Measurements from ENCODE around the gene FREM3. TPM values are rescaled to one million over a fixed set of nuclear protein-coding genes. Genes with fewer than 3 reads are reported as not detected.

The FREM3 gene
- total RNA-seq, 1 experiment from 2014 or later = not detected

DNA sequence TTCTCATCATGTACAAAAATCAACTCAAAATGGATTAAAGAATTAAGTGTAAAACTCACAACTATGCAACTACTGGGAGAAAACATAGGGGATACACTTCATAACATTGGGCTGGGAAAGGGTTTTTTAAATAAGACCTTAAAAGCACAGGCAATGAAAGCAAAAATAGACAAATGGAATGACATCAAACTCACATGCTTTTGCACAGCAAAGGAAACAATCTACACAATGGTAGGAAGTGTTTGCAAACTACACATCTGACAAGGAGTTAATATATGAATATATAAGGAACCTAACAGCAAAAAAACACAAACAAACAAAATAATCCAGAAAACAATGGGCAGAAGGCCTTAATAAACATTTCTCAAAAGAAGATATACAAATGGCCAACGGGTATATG is 57.9 kb downstream of the FREM3 start:
- Histone ChIP-seq H3K4me1 (ENCODE audit: insufficient read depth, low read length) (no peaks in the 10 kb centered on the region), H2BK5ac (ENCODE audit: insufficient read length, low read length) (no peak overlapping the region), H2AK5ac (ENCODE audit: insufficient read length, low read length) (no peak overlapping the region), H4K91ac (ENCODE audit: insufficient read length, low read depth, low read length) (no peak overlapping the region), H3T11ph (ENCODE audit: low read length) (no peak overlapping the region), H2AFZ (ENCODE audit: low read length) (no peak overlapping the region), H3K9me3 (ENCODE audit: control insufficient read depth, low read depth, low read length) (no peaks in the 10 kb centered on the region), H3K14ac (ENCODE audit: insufficient read depth, low read length) (no peak overlapping the region), H3K18ac (ENCODE audit: insufficient read length, low read depth, low read length) (no peak overlapping the region), H2BK15ac (ENCODE audit: low read depth, low read length) (no peak overlapping the region), H3K23me2 (ENCODE audit: insufficient read length, low read depth, low read length, poor library complexity, severe bottlenecking) (no peaks in the 10 kb centered on the region), H4K20me1 (ENCODE audit: control insufficient read depth, insufficient read depth, insufficient read length) (no peaks in the 10 kb centered on the region), H3K27ac (ENCODE audit: insufficient read length, low read depth, low read length) (no peak overlapping the region), H3K23ac (ENCODE audit: insufficient read length, low read depth, low read length) (no peak overlapping the region), H4K5ac (ENCODE audit: insufficient read length, low read depth, low read length) (no peak overlapping the region), H2BK12ac (ENCODE audit: insufficient read length, low read depth, low read length) (no peak overlapping the region), H2BK20ac (ENCODE audit: low read depth, low read length, poor library complexity, severe bottlenecking) (no peak overlapping the region), H3K79me2 (ENCODE audit: insufficient read depth, low read length) (no peaks in the 10 kb centered on the region), H3K4ac (ENCODE audit: low read depth, low read length) (no peak overlapping the region), H4K8ac (replicated peaks; ENCODE audit: insufficient read length, low read depth, low read length) (no peak overlapping the region), H3K9ac (ENCODE audit: extremely low read depth, insufficient read length, low read length) (no peak overlapping the region), H3K56ac (ENCODE audit: insufficient read length, low read depth, low read length) (no peak overlapping the region), H3K79me1 (ENCODE audit: insufficient read depth, low read depth, low read length, poor library complexity, severe bottlenecking) (no peaks in the 10 kb centered on the region), H3K4me2 (ENCODE audit: insufficient read depth, insufficient read length, low read length) (no peak overlapping the region), H2BK120ac (ENCODE audit: low read depth, low read length, poor library complexity, severe bottlenecking) (no peak overlapping the region), H3K27me3 (ENCODE audit: insufficient read depth, low read length) (no peaks in the 10 kb centered on the region)
- Mint-ChIP-seq H3K27ac (no peak overlapping the region), H3K4me3 (no peak overlapping the region), H3K36me3 (ENCODE audit: insufficient read depth in 1 of 3, low read depth in 3 of 3) (peaks cover 3 to 6% (median 5%) of the 10 kb centered on the region in 3 experiments; a peak in 4 of 7 replicates), H3K4me1 (no peaks in the 10 kb centered on the region), H3K9me3 (peaks cover 12% of the 10 kb centered on the region in 2 experiments), H3K27me3 (ENCODE audit: low read depth) (no peaks in the 10 kb centered on the region)
- no CpG with 5 or more reads among the region's 1 CpG for WGBS (ENCODE audit: extremely low coverage, insufficient read length, low lambda C conversion rate)
- no peak for DNase-seq
- TF ChIP-seq, protein P1, sequence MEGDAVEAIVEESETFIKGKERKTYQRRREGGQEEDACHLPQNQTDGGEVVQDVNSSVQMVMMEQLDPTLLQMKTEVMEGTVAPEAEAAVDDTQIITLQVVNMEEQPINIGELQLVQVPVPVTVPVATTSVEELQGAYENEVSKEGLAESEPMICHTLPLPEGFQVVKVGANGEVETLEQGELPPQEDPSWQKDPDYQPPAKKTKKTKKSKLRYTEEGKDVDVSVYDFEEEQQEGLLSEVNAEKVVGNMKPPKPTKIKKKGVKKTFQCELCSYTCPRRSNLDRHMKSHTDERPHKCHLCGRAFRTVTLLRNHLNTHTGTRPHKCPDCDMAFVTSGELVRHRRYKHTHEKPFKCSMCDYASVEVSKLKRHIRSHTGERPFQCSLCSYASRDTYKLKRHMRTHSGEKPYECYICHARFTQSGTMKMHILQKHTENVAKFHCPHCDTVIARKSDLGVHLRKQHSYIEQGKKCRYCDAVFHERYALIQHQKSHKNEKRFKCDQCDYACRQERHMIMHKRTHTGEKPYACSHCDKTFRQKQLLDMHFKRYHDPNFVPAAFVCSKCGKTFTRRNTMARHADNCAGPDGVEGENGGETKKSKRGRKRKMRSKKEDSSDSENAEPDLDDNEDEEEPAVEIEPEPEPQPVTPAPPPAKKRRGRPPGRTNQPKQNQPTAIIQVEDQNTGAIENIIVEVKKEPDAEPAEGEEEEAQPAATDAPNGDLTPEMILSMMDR (conservative IDR thresholded peaks at IDR 0.05) = no peak

Measured in H9 (cell line).